A549 treated with DMSO at 1 μM for 4 hours (cell line): ENCODE measurements around the gene ZNF324. TPM values are rescaled to one million over a fixed set of nuclear protein-coding genes. Genes with fewer than 3 reads are reported as not detected.

ENCODE experiments used
- total RNA-seq: library from RNA; stranded (reverse); fragments of 200-300 nt; extraction: Qiagen RNA extraction; gene quantifications from 5 replicates; pipeline ENCODE4 v1.2.3, GENCODE V29; 2022; ENCODE audit warnings: low read depth

ZNF324 gene
- total RNA-seq = 9.1 to 11.9 TPM (median 9.7 TPM) in 5 replicates

GRCh38 chr19:58466760-58467589 lies at the start of gene ZNF324:
TSS of gene ZNF324 (plus strand) at chr19:58467080. CDS start at chr19:58469186, 2,106 bp downstream.

GRCh38 chr19:58439576-58440554 lies 27.0 kb upstream of the ZNF324 start, which contains the start of gene ZNF132:
TSS of gene ZNF132 (minus strand) at chr19:58440153. CDS start at chr19:58439821, 332 bp downstream.

GRCh38 chr19:58451358-58452101 lies 15.3 kb upstream of the ZNF324 start, which contains the start of gene ZNF324B:
TSS of gene ZNF324B (plus strand) at chr19:58451622. CDS start at chr19:58453702, 2,080 bp downstream.

GRCh38 chr19:58475714-58476497 lies 9.0 kb downstream of the ZNF324 start, which contains the start of gene ZNF446:
TSS of gene ZNF446 (plus strand) at chr19:58476352. CDS start at chr19:58477219, 867 bp downstream.

GRCh38 chr19:58511353-58512208 lies 44.7 kb downstream of the ZNF324 start, which contains the start of gene SLC27A5:
TSS of gene SLC27A5 (minus strand) at chr19:58511992. CDS start at chr19:58511955, 37 bp downstream.

GRCh38 chr19:58519355-58520256 lies 52.7 kb downstream of the ZNF324 start, which contains the start of gene ZBTB45:
TSS of gene ZBTB45 (minus strand) at chr19:58519810. CDS start at chr19:58517673, 2,137 bp downstream.

Other genes with a start within 250 kb of the ZNF324 start
- gene ZNF544, start 238.2 kb upstream of the ZNF324 start, total RNA-seq = 11.6 to 24.4 TPM (median 19.0 TPM) in 5 replicates
- 1.3 to 1.5 TPM (median 1.3 TPM) in 5 replicates for gene ZNF8, start 188.1 kb upstream of the ZNF324 start, total RNA-seq
- 90.7 to 110 TPM (median 98.8 TPM) in 5 replicates for gene ERVK3-1, start 161.7 kb upstream of the ZNF324 start, total RNA-seq
- gene ZSCAN22, start 140.1 kb upstream of the ZNF324 start, total RNA-seq = 2.1 to 3.3 TPM (median 2.9 TPM) in 5 replicates
- gene A1BG, start 113.6 kb upstream of the ZNF324 start, total RNA-seq = 9.9 to 13.7 TPM (median 12.2 TPM) in 5 replicates
- gene ZNF497, start 104.3 kb upstream of the ZNF324 start, total RNA-seq = 0.80 to 1.7 TPM (median 1.5 TPM) in 5 replicates
- gene ZNF837, start 86.0 kb upstream of the ZNF324 start, total RNA-seq = 1.1 to 1.5 TPM (median 1.2 TPM) in 5 replicates
- gene RPS5, start 79.8 kb upstream of the ZNF324 start, total RNA-seq = 2,263 to 2,574 TPM (median 2,501 TPM) in 5 replicates
- 0.13 to 0.22 TPM in 2 of 5 replicates, not detected in the others for gene RNF225, start 71.4 kb upstream of the ZNF324 start, total RNA-seq
- gene ZNF584, start 58.4 kb upstream of the ZNF324 start, total RNA-seq = 18.6 to 22.4 TPM (median 18.8 TPM) in 5 replicates
- 0.07 to 0.16 TPM (median 0.08 TPM) in 4 of 5 replicates, not detected in the other for gene ZNF132, start 26.9 kb upstream of the ZNF324 start, total RNA-seq
- 7.4 to 8.4 TPM (median 7.8 TPM) in 5 replicates for gene ZNF324B, start 15.5 kb upstream of the ZNF324 start, total RNA-seq
- 11.7 to 14.6 TPM (median 13.1 TPM) in 5 replicates for gene ZNF446, start 9.3 kb downstream of the ZNF324 start, total RNA-seq
- 24.4 to 34.2 TPM (median 28.6 TPM) in 5 replicates for gene SLC27A5, start 44.9 kb downstream of the ZNF324 start, total RNA-seq
- gene ZBTB45, start 52.7 kb downstream of the ZNF324 start, total RNA-seq = 11.6 to 19.5 TPM (median 16.8 TPM) in 5 replicates
- gene TRIM28, start 77.0 kb downstream of the ZNF324 start, total RNA-seq = 659 to 835 TPM (median 753 TPM) in 5 replicates
- 183 to 204 TPM (median 191 TPM) in 5 replicates for gene CHMP2A, start 88.0 kb downstream of the ZNF324 start, total RNA-seq
- 135 to 153 TPM (median 147 TPM) in 5 replicates for gene UBE2M, start 91.5 kb downstream of the ZNF324 start, total RNA-seq
- gene MZF1, start 106.3 kb downstream of the ZNF324 start, total RNA-seq = 12.5 to 18.1 TPM (median 16.9 TPM) in 5 replicates